Lower leg skin (tissue), 3 donors: ENCODE data around the gene ZER1.

ENCODE experiments used
- CTCF ChIP-seq, 3 donors: fragments of 450-650 bp; IDR thresholded peaks; one replicate each; pipeline ENCODE4 v1.5.1; 2016; ENCODE audit warnings: antibody characterized with exemption in 3 of 3, mild to moderate bottlenecking in 3 of 3, moderate library complexity in 2 of 3
- POLR2A ChIP-seq, 2 donors: fragments of 450-650 bp; IDR thresholded peaks; one replicate each; pipeline ENCODE4 v1.6.1; 2016 to 2017; ENCODE audit warnings: antibody characterized with exemption in 2 of 2, mild to moderate bottlenecking in 1 of 2, moderate library complexity in 1 of 2

GRCh38 chr9:128718047-128718446 is 53.7 kb downstream of the ZER1 start:
- TF ChIP-seq CTCF (IDR thresholded peaks at IDR 0.05) (no peak), POLR2A (IDR thresholded peaks at IDR 0.05) (no peak)
